ENCODE data around the gene LIPA. TPM values are rescaled to one million over a fixed set of nuclear protein-coding genes. Genes with fewer than 3 reads are reported as not detected.
"Not testable (repeated sequence)": the region's sequence is repeated elsewhere in the genome, so short reads cannot be mapped to it uniquely, and the experiment has no call there.

LIPA gene
- total RNA-seq, 1 experiment from 2014 or later: 37.5 TPM

DNA sequence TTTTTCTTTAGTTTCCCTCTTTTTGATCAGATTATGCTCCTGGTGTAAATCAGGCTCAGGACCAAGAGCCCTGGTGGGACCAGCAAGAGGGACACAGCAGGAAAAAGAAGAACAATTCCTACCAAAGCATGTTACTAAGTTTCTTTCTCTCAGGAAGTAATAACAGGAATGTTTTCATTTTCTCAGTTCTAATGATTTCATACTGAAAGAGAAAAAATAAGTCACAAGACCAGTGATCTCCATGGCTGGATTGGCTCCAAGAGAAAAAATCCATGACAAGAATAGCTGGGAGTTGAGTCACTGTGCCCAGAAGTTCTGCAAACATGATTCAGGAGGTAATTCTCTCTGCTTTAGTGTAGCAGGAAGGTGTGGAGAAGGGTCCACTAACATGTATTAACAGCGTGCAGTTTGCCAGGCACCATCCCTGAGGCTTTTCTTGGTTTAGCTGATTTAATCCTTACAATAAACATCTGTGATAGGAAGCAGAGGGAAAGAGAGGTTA, 26.5 kb upstream of the LIPA start:
- Histone ChIP-seq H3K36me3 (no peaks in the 10 kb centered on the region), H3K4me3 (no peak overlapping the region), H3K27me3 (no peaks in the 10 kb centered on the region), H3K9me3 (no peaks in the 10 kb centered on the region)
- peak; percentile 84 for DNase-seq

DNA sequence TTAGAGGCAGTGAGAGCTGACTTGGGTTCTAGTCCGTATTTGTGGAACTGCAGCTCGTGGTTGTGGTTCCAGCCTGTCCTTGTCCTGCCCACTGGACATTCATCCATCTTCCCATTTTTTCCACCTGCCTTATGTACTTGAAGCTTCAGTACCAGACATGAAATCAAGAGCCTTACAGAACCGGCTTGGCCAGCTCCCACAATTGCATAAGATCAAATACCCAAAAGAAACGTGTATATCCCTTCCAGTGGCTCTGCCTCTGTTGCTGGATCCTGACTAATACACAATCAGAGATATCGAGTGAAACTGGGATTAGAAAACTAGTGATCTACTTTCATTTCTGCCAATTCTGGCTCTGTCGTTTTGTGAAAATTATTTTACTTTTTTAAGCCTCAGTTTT, 23.8 kb upstream of the LIPA start:
- DNase-seq: no peak
- no peak overlapping the region for H3K4me3 ChIP-seq
- H3K36me3 ChIP-seq: no peaks in the 10 kb centered on the region
- no peaks in the 10 kb centered on the region for H3K27me3 ChIP-seq
- H3K9me3 ChIP-seq: no peaks in the 10 kb centered on the region

DNA sequence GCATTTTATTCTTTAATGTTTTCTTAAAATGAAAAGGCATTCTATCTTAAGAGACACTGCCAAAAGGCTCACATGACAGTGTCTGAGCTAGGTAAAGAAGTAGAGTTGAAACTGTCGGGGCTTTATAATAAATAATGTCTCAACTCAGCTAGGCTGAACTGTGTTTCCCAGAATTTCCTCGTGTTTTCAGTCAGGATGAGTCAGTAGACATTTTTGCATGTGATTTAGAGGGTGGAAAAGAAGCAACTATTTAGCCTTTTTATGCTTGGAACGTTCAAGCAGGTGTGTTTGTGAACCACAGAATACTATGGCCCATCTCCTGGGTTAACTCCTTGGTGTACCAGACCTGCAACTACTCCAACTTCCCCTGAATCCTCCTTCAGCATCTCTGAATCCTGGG, 23.4 kb upstream of the LIPA start:
- no peaks in the 10 kb centered on the region for H3K9me3 ChIP-seq
- H3K4me3 ChIP-seq: no peak overlapping the region
- H3K27me3 ChIP-seq: no peaks in the 10 kb centered on the region
- DNase-seq: no peak
- no peaks in the 10 kb centered on the region for H3K36me3 ChIP-seq

DNA sequence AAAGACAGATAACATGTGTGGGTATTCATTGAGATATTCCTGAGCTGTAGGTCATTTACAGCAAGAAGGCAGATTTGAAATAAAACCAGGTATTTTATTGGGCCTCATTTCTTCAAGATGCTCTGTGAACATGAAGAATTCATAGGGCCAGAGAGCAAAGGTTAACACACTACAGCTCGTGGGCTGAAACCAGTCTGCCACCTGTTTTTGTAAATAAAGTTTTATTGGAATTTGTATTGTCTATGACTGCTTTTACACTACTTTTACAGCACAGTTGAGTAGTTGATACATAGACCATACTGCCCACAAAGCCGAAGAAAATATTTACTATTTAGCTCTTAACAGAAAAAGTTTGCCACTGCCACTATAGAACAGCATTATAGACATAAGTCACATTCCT, 22.1 kb upstream of the LIPA start:
- Histone ChIP-seq H3K4me3 (no peak overlapping the region), H3K36me3 (no peaks in the 10 kb centered on the region), H3K27me3 (no peaks in the 10 kb centered on the region), H3K9me3 (no peaks in the 10 kb centered on the region)
- DNase-seq: no peak

DNA sequence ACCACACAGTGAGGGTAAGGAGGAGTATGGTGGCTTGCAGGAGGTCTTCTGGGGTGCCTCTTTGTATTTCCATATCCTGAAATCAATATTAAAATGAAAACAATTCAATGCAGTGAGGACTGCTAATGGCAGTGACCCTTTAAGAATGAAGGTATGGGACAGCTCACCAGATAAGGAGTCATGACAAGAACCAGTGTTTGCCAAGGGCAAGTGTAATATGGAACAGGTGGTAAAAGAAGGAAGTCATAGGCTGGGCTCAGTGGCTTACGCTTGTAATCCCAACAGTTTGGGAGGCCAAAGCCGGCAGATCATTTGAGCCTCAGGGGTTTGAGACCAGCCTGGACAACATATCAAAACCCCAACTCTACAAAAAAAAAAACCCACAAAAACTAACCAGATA, 20.0 kb upstream of the LIPA start:
- no peaks in the 10 kb centered on the region for H3K36me3 ChIP-seq
- no peak for DNase-seq
- no peaks in the 10 kb centered on the region for H3K9me3 ChIP-seq
- H3K4me3 ChIP-seq: no peak overlapping the region
- H3K27me3 ChIP-seq: no peaks in the 10 kb centered on the region

DNA sequence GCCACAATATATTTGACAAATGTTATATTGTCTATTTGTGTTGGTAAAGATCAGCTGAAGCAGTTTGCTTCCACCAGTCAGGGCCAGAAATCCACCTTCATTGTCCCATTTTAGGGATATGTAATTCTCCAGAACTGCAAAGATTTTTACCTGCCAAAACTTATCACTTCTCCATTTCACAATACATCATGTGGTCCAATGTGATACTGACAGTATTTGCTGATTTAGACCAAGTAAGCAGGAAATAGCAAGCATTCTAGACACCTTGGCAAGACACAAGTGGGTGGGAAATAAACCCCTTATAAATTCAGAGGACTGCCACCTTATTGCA, 18.5 kb upstream of the LIPA start:
- Histone ChIP-seq H3K4me3 (no peak overlapping the region), H3K9me3 (no peaks in the 10 kb centered on the region), H3K27me3 (no peaks in the 10 kb centered on the region), H3K36me3 (no peaks in the 10 kb centered on the region)
- no peak for DNase-seq

DNA sequence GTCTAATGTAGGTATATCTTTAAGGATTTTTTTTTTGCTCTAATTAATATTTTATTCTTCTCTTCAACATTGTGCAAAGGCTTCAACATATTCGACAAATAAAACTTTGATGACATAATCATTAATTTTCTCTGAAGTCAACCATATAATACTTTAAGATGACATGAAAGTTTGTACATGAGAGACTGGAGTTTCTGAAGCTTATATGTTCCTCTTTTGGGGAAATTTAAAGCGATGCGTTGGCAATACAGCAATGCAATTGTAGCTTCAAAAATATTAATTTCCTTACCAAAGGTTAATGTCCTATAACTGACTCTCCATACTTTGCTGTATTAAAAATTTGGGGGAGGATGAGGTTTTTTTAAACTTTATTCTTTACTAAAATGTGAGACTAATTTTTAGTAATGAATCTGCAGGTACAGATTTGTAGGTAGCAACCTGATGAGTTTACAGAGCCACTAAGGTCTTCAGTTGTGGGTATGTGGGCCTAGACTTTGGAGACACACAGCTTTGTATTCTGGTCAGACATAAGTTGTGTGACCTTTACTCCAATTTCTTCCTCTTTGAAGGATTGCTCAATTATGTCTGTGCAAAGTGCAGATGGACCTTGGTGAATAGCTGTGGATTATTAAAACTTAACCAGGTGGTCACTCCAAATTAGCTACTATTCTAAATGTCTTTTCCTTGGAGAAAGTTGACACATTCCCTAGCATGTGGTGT, 18.0 kb upstream of the LIPA start:
- Histone ChIP-seq H3K9me3 (no peaks in the 10 kb centered on the region), H3K36me3 (no peaks in the 10 kb centered on the region), H3K4me3 (no peak overlapping the region), H3K27me3 (no peaks in the 10 kb centered on the region)
- DNase-seq: no peak

DNA sequence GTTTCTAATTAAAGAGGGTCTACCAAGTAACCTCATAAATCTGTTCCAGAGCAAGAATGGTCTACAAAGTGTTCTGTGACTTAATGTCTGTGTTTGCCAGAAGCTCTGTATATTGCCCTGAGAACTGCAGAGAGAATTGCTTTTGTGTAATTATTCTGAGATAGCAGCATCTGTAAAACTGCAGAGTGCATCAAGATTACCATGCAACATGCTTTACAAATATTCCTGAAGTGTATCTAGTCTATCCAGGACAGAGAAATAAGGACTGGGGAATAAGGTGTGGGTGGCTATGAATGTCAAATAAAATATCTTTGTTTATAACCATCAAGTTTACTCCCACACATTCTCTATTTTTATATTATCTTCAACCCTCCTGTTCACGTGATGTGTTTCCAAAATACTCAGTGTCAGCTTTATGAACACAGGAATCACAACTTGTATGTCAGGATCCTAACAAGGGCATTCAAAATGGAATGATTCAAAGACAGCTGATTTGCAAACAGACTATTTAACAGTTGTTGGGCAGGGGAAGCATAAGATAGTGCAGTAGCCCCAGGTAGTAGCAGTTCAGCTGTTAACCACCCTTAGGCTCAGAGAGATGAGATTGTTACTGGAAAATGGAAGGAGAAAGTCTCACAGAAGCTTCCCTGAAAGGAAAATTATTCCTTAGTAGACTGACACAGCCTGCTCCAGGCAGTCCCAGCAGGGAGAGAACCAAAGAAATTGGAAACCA, 15.3 kb upstream of the LIPA start:
- Histone ChIP-seq H3K36me3 (no peaks in the 10 kb centered on the region), H3K9me3 (0 out of 2 replicates have a peak, but pooled peaks cover 2% of the 10 kb centered on the region), H3K27me3 (no peaks in the 10 kb centered on the region), H3K4me3 (no peak overlapping the region)
- DNase-seq: no peak

DNA sequence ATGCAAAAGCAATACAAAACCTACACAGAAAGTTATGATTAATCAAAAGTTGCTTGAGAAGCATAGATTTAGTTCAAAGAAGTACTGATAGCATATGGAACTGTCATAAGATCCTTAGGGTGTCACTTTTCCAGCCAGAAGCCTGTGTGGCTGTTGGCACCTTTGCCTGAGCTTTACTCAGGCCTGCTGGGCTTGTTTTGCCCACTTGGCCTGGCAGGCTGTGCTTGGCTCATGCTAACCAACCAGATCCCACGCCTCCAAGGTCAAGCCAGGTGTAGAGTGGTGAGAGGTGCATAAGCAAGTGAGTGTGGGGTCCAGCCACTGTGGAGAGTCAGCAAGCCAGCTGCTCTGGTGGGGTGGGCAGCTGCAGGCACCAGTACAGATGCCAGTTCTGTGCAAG, 12.0 kb upstream of the LIPA start:
- Histone ChIP-seq H3K4me3 (no peak overlapping the region), H3K9me3 (0 out of 2 replicates have a peak, but pooled peaks cover 2% of the 10 kb centered on the region), H3K27me3 (no peaks in the 10 kb centered on the region), H3K36me3 (no peaks in the 10 kb centered on the region)
- DNase-seq: no peak

DNA sequence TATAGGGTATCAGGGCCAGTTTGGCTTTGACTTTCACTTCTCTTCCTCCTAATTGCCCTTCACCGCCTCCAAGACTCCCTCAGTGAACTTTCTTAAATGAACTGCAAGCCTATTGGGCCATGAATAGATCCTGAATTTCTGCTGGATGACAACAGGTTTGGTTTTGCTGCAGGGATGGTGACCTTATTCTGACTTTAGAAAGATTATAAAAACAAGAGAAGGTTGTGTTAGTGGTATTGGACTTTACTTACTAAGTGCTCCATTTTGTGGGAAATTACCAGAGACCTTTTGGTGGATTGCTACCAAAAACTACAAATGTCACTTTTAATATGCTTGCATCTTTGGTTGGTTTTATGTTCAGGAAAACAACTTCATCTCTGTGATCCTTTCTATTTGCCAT, 11.5 kb upstream of the LIPA start:
- 0 out of 2 replicates have a peak, but pooled peaks cover 2% of the 10 kb centered on the region for H3K9me3 ChIP-seq
- no peak overlapping the region for H3K4me3 ChIP-seq
- DNase-seq: no peak
- H3K36me3 ChIP-seq: no peaks in the 10 kb centered on the region
- no peaks in the 10 kb centered on the region for H3K27me3 ChIP-seq

DNA sequence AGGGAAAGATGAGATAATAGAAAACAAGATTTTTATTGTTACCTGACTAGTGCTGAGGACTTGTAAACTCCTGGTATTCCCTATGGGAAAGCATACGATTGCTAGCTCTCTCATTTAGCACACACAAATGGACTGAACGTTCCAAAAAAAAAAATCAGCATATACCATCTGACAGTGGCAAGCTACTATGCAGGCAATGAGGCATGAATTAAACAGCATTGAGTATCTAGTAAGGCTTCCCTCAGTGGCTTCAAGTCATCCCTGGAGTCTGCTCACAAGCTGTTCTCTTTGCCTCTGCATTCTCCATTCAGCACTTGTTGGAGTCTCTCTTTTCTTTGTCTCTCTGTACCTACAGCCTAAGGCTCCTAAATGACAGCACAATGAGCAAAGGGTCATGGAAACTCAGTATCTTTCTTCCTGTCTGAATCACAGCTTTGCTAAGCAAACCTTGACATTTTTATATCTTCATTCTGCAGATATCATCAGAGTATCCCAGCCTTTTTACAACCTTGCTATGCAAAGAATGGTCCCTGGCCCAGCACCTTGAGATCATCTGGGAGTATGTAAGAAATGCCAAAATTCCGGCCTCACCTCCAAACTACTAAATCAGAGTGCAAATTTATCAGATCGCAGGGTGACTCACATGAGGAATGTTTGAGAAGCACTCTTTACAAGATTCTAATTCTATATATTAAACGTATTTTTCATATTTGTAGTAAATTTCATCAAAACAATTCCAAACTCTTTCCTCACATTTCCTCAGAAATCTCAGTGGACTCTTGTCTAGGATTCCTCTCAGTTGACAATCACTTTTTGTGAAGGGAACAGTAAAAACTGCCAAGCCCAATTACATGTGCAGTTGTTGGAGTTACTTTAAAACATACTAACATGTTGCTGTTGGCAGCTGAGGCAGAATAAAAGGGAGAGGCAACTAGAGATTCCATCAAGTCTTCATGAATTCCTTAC, 10.8 kb upstream of the LIPA start:
- Histone ChIP-seq H3K27me3 (no peaks in the 10 kb centered on the region), H3K4me3 (no peak overlapping the region), H3K9me3 (0 out of 2 replicates have a peak, but pooled peaks cover 2% of the 10 kb centered on the region), H3K36me3 (no peaks in the 10 kb centered on the region)
- DNase-seq: no peak

DNA sequence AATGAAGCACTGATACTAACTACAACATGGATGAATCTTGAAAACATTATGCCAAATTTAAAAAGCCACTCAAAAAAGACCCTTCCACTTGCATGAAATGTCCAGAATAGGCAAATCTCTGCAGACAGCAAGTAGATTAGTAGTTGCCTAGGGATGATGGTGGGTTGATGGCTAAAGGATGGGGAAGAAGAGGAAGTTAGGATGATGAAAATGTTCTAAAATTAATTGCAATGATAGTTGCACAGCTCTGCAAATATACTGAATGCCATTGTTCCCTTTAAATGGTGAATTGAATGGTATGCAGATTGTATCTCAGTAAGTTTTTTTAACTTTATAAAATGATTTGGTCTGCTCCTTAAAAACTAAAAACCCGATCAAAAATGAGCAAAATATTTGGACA, 7.3 kb upstream of the LIPA start:
- H3K9me3 ChIP-seq: peaks cover 7% of the 10 kb centered on the region; the same call in 1 of the 2 replicates

DNA sequence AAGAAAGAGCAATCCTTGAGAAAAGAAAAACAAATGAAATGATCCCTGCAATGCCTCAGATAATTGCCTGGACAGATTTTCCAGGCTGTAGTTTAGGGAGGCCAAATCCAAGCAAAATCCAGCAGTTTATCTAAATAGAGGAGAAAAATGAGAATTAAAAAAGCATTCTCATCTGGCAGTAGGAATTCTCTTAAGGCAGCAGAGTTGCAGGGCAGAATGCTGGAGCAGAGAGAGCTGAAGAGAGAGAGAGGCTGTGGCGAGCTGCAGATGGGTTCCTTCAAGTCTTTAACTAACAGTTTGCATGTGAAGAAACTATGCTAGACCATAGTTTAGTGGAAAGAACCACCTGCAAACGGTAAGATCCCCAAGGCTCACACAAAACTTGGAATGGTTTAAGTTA, 6.0 kb upstream of the LIPA start:
- no peak for DNase-seq
- H3K27me3 ChIP-seq: no peaks in the 10 kb centered on the region
- peaks cover 10% of the 10 kb centered on the region for H3K9me3 ChIP-seq
- H3K4me3 ChIP-seq: no peak overlapping the region
- H3K36me3 ChIP-seq: no peaks in the 10 kb centered on the region

More for the DNA sequence above, 7.3 kb upstream of the LIPA start:
- DNase-seq: no peak
- no peaks in the 10 kb centered on the region for H3K27me3 ChIP-seq
- H3K36me3 ChIP-seq: no peaks in the 10 kb centered on the region
- no peak overlapping the region for H3K4me3 ChIP-seq

DNA sequence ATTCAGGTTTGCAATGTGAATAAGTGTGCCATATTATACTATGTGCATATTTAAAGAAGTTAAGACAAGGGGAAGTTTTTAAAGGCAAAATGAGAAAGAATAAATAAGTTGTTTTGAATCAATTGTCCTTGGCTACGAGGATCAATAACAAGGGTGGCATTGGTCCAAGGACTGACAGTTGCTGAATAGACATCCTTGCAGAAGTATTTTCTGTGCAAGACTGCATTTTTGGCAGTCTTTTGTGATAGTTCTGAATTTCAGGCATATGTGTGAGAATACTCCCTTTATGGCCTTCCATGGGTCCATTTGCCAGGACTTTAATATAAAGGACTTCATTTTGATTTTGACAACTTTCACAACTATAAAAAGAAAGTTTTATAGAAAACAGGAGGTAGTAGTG, 5.4 kb upstream of the LIPA start:
- no peak for DNase-seq
- Histone ChIP-seq H3K36me3 (no peaks in the 10 kb centered on the region), H3K9me3 (peaks cover 10% of the 10 kb centered on the region), H3K27me3 (no peaks in the 10 kb centered on the region), H3K4me3 (no peak overlapping the region)

DNA sequence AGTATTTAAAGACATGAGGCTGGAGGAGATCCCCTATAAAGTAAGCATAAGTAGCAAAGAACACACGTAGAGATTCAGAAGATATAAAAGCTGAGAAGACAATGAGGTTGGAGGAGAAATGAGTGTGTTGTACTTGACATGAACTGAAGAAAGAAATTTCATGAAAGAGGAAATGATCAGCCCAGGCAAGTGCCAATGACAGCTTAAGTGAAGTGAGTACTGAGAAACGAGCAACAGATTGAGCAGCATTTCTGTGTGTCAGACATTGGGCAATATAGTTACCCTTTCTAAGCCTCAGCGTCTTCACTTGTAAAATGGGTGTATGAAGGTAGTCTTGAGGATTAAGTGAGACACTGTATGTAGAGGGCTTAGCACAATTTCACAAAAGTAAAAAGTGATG, 4.8 kb upstream of the LIPA start:
- DNase-seq: no peak
- Histone ChIP-seq H3K4me3 (no peak overlapping the region), H3K27me3 (no peaks in the 10 kb centered on the region), H3K36me3 (no peaks in the 10 kb centered on the region), H3K9me3 (peaks cover 10% of the 10 kb centered on the region)

DNA sequence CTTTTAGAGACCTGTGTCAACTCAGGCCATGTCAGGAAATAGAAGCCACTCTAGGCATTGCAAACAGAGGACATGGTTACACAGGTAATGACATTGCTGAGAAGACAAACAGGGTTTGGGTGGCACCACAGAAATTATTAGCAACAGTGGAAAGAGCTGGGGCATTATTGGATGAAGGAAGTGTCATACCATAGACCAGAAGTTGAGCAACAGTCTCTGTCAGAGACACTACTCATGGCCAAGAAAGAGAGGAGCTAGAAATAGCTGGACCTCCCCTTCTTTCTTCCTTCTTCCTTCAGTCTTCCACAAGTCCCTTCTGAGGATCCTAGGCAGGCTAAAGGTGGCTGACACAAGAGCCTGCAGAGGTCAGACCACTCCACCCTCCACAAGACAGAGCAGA, 4.2 kb upstream of the LIPA start:
- DNase-seq: no peak
- no peaks in the 10 kb centered on the region for H3K27me3 ChIP-seq
- peaks cover 10% of the 10 kb centered on the region for H3K9me3 ChIP-seq
- no peak overlapping the region for H3K4me3 ChIP-seq
- H3K36me3 ChIP-seq: no peaks in the 10 kb centered on the region

DNA sequence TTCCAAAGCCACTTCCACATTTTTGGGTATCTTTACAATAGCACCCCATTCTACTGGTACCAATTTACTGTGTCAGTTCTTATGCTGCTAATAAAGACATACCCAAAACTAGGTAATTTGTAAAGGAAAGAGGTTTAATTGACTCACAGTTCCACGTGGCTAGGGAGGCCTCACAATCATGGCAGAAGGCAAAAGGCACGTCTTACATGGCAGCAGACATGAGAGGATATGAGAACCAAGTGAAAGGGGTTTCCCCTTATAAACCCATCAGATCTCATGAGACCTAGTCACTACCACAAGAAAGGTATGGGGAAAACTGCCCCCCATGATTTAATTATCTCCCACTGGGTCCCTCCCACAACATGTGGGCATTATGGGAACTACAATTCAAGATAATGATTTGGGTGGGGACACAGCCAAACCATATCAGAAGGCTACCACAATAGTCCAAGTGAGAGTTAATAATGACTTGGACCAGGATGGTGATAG, 3.6 kb upstream of the LIPA start:
- H3K36me3 ChIP-seq, H3K4me3 ChIP-seq, H3K27me3 ChIP-seq, DNase-seq: not testable (repeated sequence)
- H3K9me3 ChIP-seq: peaks cover 10% of the 10 kb centered on the region
